ENCODE results near the gene NTRK3.

- TF ChIP-seq POLR2A (IDR thresholded peaks at IDR 0.05), result no peak
- TF ChIP-seq, protein P1, sequence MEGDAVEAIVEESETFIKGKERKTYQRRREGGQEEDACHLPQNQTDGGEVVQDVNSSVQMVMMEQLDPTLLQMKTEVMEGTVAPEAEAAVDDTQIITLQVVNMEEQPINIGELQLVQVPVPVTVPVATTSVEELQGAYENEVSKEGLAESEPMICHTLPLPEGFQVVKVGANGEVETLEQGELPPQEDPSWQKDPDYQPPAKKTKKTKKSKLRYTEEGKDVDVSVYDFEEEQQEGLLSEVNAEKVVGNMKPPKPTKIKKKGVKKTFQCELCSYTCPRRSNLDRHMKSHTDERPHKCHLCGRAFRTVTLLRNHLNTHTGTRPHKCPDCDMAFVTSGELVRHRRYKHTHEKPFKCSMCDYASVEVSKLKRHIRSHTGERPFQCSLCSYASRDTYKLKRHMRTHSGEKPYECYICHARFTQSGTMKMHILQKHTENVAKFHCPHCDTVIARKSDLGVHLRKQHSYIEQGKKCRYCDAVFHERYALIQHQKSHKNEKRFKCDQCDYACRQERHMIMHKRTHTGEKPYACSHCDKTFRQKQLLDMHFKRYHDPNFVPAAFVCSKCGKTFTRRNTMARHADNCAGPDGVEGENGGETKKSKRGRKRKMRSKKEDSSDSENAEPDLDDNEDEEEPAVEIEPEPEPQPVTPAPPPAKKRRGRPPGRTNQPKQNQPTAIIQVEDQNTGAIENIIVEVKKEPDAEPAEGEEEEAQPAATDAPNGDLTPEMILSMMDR (IDR thresholded peaks at IDR 0.05), result no peak
Measured at GRCh38 chr15:88219623-88220022, 36.9 kb downstream of the NTRK3 start.

Data from prostate gland (tissue), 2 donors.